Measurements from ENCODE around the gene BEST4.

DNA sequence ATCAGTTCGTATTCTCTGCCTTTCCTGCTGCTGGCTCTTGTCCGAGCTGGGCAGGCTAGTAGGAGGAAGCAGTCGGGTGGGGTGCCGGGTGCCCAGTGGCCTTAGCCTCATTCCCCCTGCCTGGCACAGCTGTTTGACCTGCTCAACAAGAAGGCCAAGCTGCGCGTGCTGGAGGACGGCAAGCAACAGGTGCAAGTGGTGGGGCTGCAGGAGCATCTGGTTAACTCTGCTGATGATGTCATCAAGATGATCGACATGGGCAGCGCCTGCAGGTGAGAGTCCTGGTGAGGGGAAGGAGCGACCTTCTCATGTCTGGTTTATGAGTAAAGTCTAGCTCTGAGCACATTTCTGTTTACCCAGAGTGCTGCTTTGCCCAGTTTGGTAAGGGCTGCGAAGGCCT lies 28.9 kb downstream of the BEST4 start:
- TF ChIP-seq, protein P1, sequence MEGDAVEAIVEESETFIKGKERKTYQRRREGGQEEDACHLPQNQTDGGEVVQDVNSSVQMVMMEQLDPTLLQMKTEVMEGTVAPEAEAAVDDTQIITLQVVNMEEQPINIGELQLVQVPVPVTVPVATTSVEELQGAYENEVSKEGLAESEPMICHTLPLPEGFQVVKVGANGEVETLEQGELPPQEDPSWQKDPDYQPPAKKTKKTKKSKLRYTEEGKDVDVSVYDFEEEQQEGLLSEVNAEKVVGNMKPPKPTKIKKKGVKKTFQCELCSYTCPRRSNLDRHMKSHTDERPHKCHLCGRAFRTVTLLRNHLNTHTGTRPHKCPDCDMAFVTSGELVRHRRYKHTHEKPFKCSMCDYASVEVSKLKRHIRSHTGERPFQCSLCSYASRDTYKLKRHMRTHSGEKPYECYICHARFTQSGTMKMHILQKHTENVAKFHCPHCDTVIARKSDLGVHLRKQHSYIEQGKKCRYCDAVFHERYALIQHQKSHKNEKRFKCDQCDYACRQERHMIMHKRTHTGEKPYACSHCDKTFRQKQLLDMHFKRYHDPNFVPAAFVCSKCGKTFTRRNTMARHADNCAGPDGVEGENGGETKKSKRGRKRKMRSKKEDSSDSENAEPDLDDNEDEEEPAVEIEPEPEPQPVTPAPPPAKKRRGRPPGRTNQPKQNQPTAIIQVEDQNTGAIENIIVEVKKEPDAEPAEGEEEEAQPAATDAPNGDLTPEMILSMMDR (IDR thresholded peaks at IDR 0.05) = no peak
- TF ChIP-seq EZH2 (IDR thresholded peaks at IDR 0.05; ENCODE audit: borderline replicate concordance, insufficient read depth, low read depth, low read length, poor library complexity, severe bottlenecking) = no peak
